HEK293 (cell line): ENCODE results near the gene MGA.

Source experiments
- CTCF ChIA-PET: fragments of 350-600 bp; formaldehyde crosslinking; extraction: SDS; loops from one replicate; lab custom pipeline; 2021; ENCODE audit warnings: antibody characterized with exemption; lab: Yijun Ruan, JAX
- POLR2A ChIA-PET: fragments of 300-600 bp; formaldehyde crosslinking; extraction: SDS; loops from one replicate; lab custom pipeline; 2020; ENCODE audit warnings: antibody characterized with exemption, inconsistent platforms; lab: Yijun Ruan, JAX
- H3K27ac ChIP-seq: fragments of 200-500 bp; sonication (Bioruptor generic); 2 replicates; pipeline ENCODE4 v1.5.1; 2014; ENCODE audit warnings: low read depth, low read length, control low read depth, inconsistent platforms; ENCODE audit errors: extremely low read depth
- H3K36me3 ChIP-seq, 2 experiments: fragments of 200-500 bp in 1 of 2; sonication (Bioruptor generic) in 1 of 2; 1 replicate in 1 of 2; 2 replicates in 1 of 2; pipeline ENCODE4 v1.5.1; 2014 to 2017; ENCODE audit warnings: inconsistent platforms in 2 of 2, low read length in 2 of 2; ENCODE audit not compliant: control insufficient read depth in 2 of 2, insufficient read depth in 1 of 2
- H3K4me1 ChIP-seq: fragments of 200-500 bp; sonication (Bioruptor generic); 2 replicates; pipeline ENCODE4 v1.5.1; 2014; ENCODE audit warnings: mild to moderate bottlenecking, low read length, inconsistent platforms; ENCODE audit not compliant: control insufficient read depth, insufficient read depth
- H3K4me3 ChIP-seq: 2 replicates; pipeline ENCODE4 v1.5.1; 2011; ENCODE audit warnings: low read depth, mild to moderate bottlenecking, control low read depth, low read length, moderate library complexity
- H3K9me3 ChIP-seq: fragments of 200-500 bp; sonication (Bioruptor generic); 2 replicates; pipeline ENCODE4 v1.5.1; 2014; ENCODE audit warnings: low read depth, low read length, inconsistent platforms; ENCODE audit not compliant: control insufficient read depth, insufficient read depth
- FEZF1 ChIP-seq: fragments of 450-650 bp; formaldehyde crosslinking; IDR thresholded peaks from 2 replicates; pipeline ENCODE4 v1.5.1; 2016; ENCODE audit warnings: missing biosample characterization, missing genetic modification characterization
- GFI1B ChIP-seq: fragments of 450-650 bp; formaldehyde crosslinking; IDR thresholded peaks from 2 replicates; pipeline ENCODE4 v1.5.1; 2016; ENCODE audit warnings: missing biosample characterization, missing genetic modification characterization
- HOXA7 ChIP-seq: sonication (generic); formaldehyde crosslinking; IDR thresholded peaks from 2 replicates; pipeline ENCODE4 v1.8.1; 2022; ENCODE audit warnings: missing genetic modification reagents, borderline replicate concordance
- PBX3 ChIP-seq: sonication (generic); formaldehyde crosslinking; IDR thresholded peaks from 2 replicates; pipeline ENCODE4 v1.8.1; 2022; ENCODE audit warnings: mild to moderate bottlenecking, moderate library complexity, missing genetic modification reagents
- PRDM6 ChIP-seq: fragments of 450-650 bp; formaldehyde crosslinking; IDR thresholded peaks from 2 replicates; pipeline ENCODE4 v1.5.1; 2017; ENCODE audit warnings: missing biosample characterization, missing genetic modification characterization
- REPIN1 ChIP-seq: fragments of 450-650 bp; formaldehyde crosslinking; IDR thresholded peaks from 2 replicates; pipeline ENCODE4 v1.5.1; 2017; ENCODE audit warnings: missing biosample characterization, missing genetic modification characterization, low read depth
- ZBTB48 ChIP-seq: fragments of 450-650 bp; formaldehyde crosslinking; IDR thresholded peaks from 2 replicates; pipeline ENCODE4 v1.5.1; 2016; ENCODE audit warnings: missing biosample characterization, missing genetic modification characterization
- ZBTB8A ChIP-seq: fragments of 450-650 bp; formaldehyde crosslinking; IDR thresholded peaks from 2 replicates; pipeline ENCODE4 v1.5.1; 2016; ENCODE audit warnings: missing biosample characterization, missing genetic modification characterization
- ZFP37 ChIP-seq: fragments of 450-650 bp; formaldehyde crosslinking; IDR thresholded peaks from 2 replicates; pipeline ENCODE4 v1.5.1; 2016; ENCODE audit warnings: missing biosample characterization, missing genetic modification characterization
- ZFP41 ChIP-seq: fragments of 450-650 bp; formaldehyde crosslinking; IDR thresholded peaks from 2 replicates; pipeline ENCODE4 v1.5.1; 2016; ENCODE audit warnings: missing biosample characterization, missing genetic modification characterization, borderline replicate concordance
- ZFP69B ChIP-seq: fragments of 450-650 bp; formaldehyde crosslinking; IDR thresholded peaks from 2 replicates; pipeline ENCODE4 v1.5.1; 2016; ENCODE audit warnings: missing biosample characterization, missing genetic modification characterization
- ZNF133 ChIP-seq: fragments of 450-650 bp; formaldehyde crosslinking; IDR thresholded peaks from 2 replicates; pipeline ENCODE4 v1.5.1; 2016; ENCODE audit warnings: missing biosample characterization, missing genetic modification characterization
- ZNF155 ChIP-seq: fragments of 450-650 bp; formaldehyde crosslinking; IDR thresholded peaks from 2 replicates; pipeline ENCODE4 v1.5.1; 2016; ENCODE audit warnings: missing biosample characterization, missing genetic modification characterization
- ZNF169 ChIP-seq: fragments of 450-650 bp; formaldehyde crosslinking; IDR thresholded peaks from 2 replicates; pipeline ENCODE4 v1.5.1; 2016; ENCODE audit warnings: missing biosample characterization, missing genetic modification characterization
- ZNF221 ChIP-seq: fragments of 450-650 bp; formaldehyde crosslinking; IDR thresholded peaks from 2 replicates; pipeline ENCODE4 v1.5.1; 2017; ENCODE audit warnings: missing biosample characterization, missing genetic modification characterization, borderline replicate concordance
- ZNF335 ChIP-seq: fragments of 450-650 bp; formaldehyde crosslinking; conservative IDR thresholded peaks from 2 replicates; pipeline ENCODE4 v1.5.1; 2016; ENCODE audit warnings: missing biosample characterization, missing genetic modification characterization
- ZNF341 ChIP-seq: fragments of 450-650 bp; formaldehyde crosslinking; IDR thresholded peaks from 2 replicates; pipeline ENCODE4; 2016; ENCODE audit warnings: low read depth, missing biosample characterization, missing genetic modification characterization
- ZNF398 ChIP-seq: fragments of 450-650 bp; formaldehyde crosslinking; IDR thresholded peaks from 2 replicates; pipeline ENCODE4 v1.5.1; 2017; ENCODE audit warnings: missing biosample characterization, missing genetic modification characterization
- ZNF555 ChIP-seq: fragments of 450-650 bp; formaldehyde crosslinking; conservative IDR thresholded peaks from 2 replicates; pipeline ENCODE4 v1.5.1; 2017; ENCODE audit warnings: missing biosample characterization, mild to moderate bottlenecking, missing genetic modification characterization, inconsistent platforms
- ZNF600 ChIP-seq: fragments of 450-650 bp; formaldehyde crosslinking; IDR thresholded peaks from 2 replicates; pipeline ENCODE4 v1.5.1; 2016; ENCODE audit warnings: missing biosample characterization, missing genetic modification characterization
- ZNF664 ChIP-seq: fragments of 450-650 bp; formaldehyde crosslinking; IDR thresholded peaks from 2 replicates; pipeline ENCODE4 v1.5.1; 2016; ENCODE audit warnings: missing biosample characterization, missing genetic modification characterization
- ZNF692 ChIP-seq: fragments of 450-650 bp; formaldehyde crosslinking; IDR thresholded peaks from 2 replicates; pipeline ENCODE4 v1.5.1; 2016; ENCODE audit warnings: missing biosample characterization, missing genetic modification characterization
- ZXDB ChIP-seq: fragments of 450-650 bp; formaldehyde crosslinking; IDR thresholded peaks from 2 replicates; pipeline ENCODE4 v1.5.1; 2016; ENCODE audit warnings: missing biosample characterization, missing genetic modification characterization

MGA gene

GRCh38 chr15:41774882-41775417, 114.7 kb downstream of the MGA start (continued):
- peak; percentile 57; the same call in 1 of the 2 replicates for TF ChIP-seq ZFP69B (tag by site-specific recombination)
- no peak for TF ChIP-seq ZXDB
- TF ChIP-seq GFI1B (tag by site-specific recombination), result no peak
- no peak for TF ChIP-seq ZBTB48 (tag by site-specific recombination)
- no peak for TF ChIP-seq ZNF155 (tag by site-specific recombination)
- TF ChIP-seq ZNF692 (tag by site-specific recombination), result peak; percentile 80
- no peak for TF ChIP-seq PRDM6 (tag by site-specific recombination)
- TF ChIP-seq ZBTB8A (tag by site-specific recombination), result no peak
- TF ChIP-seq ZNF221 (tag by site-specific recombination), result no peak
- no peak for TF ChIP-seq ZNF555 (tag by site-specific recombination)
- no peak for TF ChIP-seq HOXA7 (CRISPR knock-in tag)
- TF ChIP-seq ZNF169 (tag by site-specific recombination), result no peak
- peak; percentile 8; the same call in 1 of the 2 replicates for TF ChIP-seq ZNF600
- 0 out of 2 replicates have a peak, but pooled peaks have one; percentile 56 for TF ChIP-seq ZNF398
- TF ChIP-seq ZNF664 (tag by site-specific recombination), result no peak
- no peak for TF ChIP-seq REPIN1 (tag by site-specific recombination)
- peak; percentile 34; the same call in 1 of the 2 replicates for TF ChIP-seq ZNF335
- TF ChIP-seq ZNF341 (tag by site-specific recombination), result 0 out of 2 replicates have a peak, but pooled peaks have one; percentile 8
- no peak for TF ChIP-seq ZNF133 (tag by site-specific recombination)
- TF ChIP-seq ZFP41, result no peak

- CTCF ChIA-PET, result interaction anchor here (4.1 to 7.2 kb wide), 2 partner anchors 13 to 36 kb away, joined by 24 to 100 read pairs; no protein-coding TSS in a partner anchor
- H3K4me3 ChIP-seq, result peak overlapping the region; percentile 69
- H3K4me1 ChIP-seq, result peaks cover 7% of the 10 kb centered on the region; the same call in 1 of the 2 replicates
- TF ChIP-seq ZFP37 (tag by site-specific recombination) (no peak), ZNF600 (0 out of 2 replicates have a peak, but pooled peaks have one; percentile 11), FEZF1 (tag by site-specific recombination) (0 out of 2 replicates have a peak, but pooled peaks have one; percentile 7), PBX3 (CRISPR knock-in tag) (no peak)
- no peaks in the 10 kb centered on the region for H3K9me3 ChIP-seq
- POLR2A ChIA-PET, result interaction anchor here (1.3 kb wide), 1 partner anchor 154 kb away, joined by 4 read pairs; no protein-coding TSS in a partner anchor
- no peaks in the 10 kb centered on the region for H3K36me3 ChIP-seq
- H3K27ac ChIP-seq, result no peak overlapping the region
These were observed 115.4 kb downstream of the MGA start for GRCh38 chr15:41775651-41776050.
